Heart left ventricle (tissue), 16 donors: ENCODE measurements around the gene CLDN11. TPM values are rescaled to one million over a fixed set of nuclear protein-coding genes. Genes with fewer than 3 reads are reported as not detected.

Source experiments
- ATAC-seq, 4 donors: fragments of 200-7000 bp; cut with Tn5 transposase; one replicate each; pipeline ENCODE4 v1.9.1; 2020 to 2022; ENCODE audit warnings: moderate library complexity in 4 of 4, mild to moderate bottlenecking in 3 of 4, moderate number of reproducible peaks in 1 of 4
- DNase-seq, 5 donors: peaks; one replicate each; pipeline ENCODE4 v3.0.0-alpha.2; 2020
- H3K27ac ChIP-seq, 12 donors: fragments of 200-600 bp; sonication (generic) in 4 of 12; one replicate each; pipeline versions ENCODE4 v1.5.0 to v1.8.0; 2016 to 2022; ENCODE audit warnings: mild to moderate bottlenecking in 2 of 12
- H3K27me3 ChIP-seq, 9 donors: fragments of 200-600 bp; sonication (generic) in 2 of 9; one replicate each; pipeline versions ENCODE4 v1.5.1 to v1.8.0; 2016 to 2022; ENCODE audit warnings: mild to moderate bottlenecking in 3 of 9
- H3K36me3 ChIP-seq, 9 donors: fragments of 200-600 bp; sonication (generic) in 2 of 9; one replicate each; pipeline versions ENCODE4 v1.5.0 to v1.8.0; 2018 to 2022; ENCODE audit warnings: mild to moderate bottlenecking in 2 of 9
- H3K4me1 ChIP-seq, 12 donors: fragments of 200-600 bp; sonication (generic) in 4 of 12; one replicate each; pipeline versions ENCODE4 v1.5.0 to v1.8.0; 2016 to 2022; ENCODE audit warnings: mild to moderate bottlenecking in 3 of 12
- H3K4me3 ChIP-seq, 12 donors: fragments of 200-600 bp; sonication (generic) in 4 of 12; one replicate each; pipeline versions ENCODE4 v1.5.0 to v1.8.0; 2017 to 2022; ENCODE audit warnings: mild to moderate bottlenecking in 9 of 12, moderate library complexity in 4 of 12
- H3K9me3 ChIP-seq, 12 donors: fragments of 200-600 bp; sonication (generic) in 4 of 12; one replicate each; pipeline versions ENCODE4 v1.5.0 to v1.8.0; 2016 to 2022; ENCODE audit warnings: mild to moderate bottlenecking in 1 of 12
- CTCF ChIP-seq, 12 donors: fragments of 200-600 bp; sonication (generic) in 4 of 12; IDR thresholded peaks; one replicate each; pipeline versions ENCODE4 v1.5.0 to v1.8.0; 2018 to 2022; ENCODE audit warnings: antibody characterized with exemption in 12 of 12, mild to moderate bottlenecking in 5 of 12
- POLR2A ChIP-seq, 2 donors: fragments of 450-650 bp; IDR thresholded peaks; one replicate each; pipeline ENCODE4 v1.6.1; 2017; ENCODE audit warnings: antibody characterized with exemption in 2 of 2, mild to moderate bottlenecking in 2 of 2, moderate library complexity in 2 of 2
- WGBS, 4 donors: extraction: QIAGEN DNeasy Blood & Tissue Kit in 2 of 4; methylation state at CpG; one replicate each; pipeline versions ENCODE4 v1.1.5 to v1.1.7; 2013 to 2018; 5-methylcytosine and 5-hydroxymethylcytosine counted together
- intact Hi-C, 10 donors: fragments of 100-400 bp; cut with DNase I; formaldehyde crosslinking; loops; one replicate each; pipeline versions ENCODE4 v1.11.1 to v1.14.2; 2022
- microRNA-seq, 4 donors: library from miRNA; unstranded; fragments of <30 nt; microRNA quantifications; one replicate each; pipeline versions ENCODE4 to v1.2.0, GENCODE V29; 2017 to 2020
- polyA plus RNA-seq, 2 donors: library from polyadenylated mRNA; stranded (reverse); fragments of 200-250 nt; gene quantifications; one replicate each; pipeline ENCODE4 v1.2.3, GENCODE V29; 2013
- total RNA-seq, 9 donors: library from RNA; depleted of rRNA in 2 of 9; stranded (reverse); fragments of >200 nt in 2 of 9; fragmentation: NEBNext Ultra II Directional in 3 of 9; extraction: Animal tissue kit (Norgen Biotek cat#: 25700) in 3 of 9; gene quantifications; one replicate each; pipeline versions ENCODE4 v1.1.0 to v1.2.4, GENCODE V29; 2016 to 2023
- donor health status: ischemic (EF 13 %, LVEDD 7.1; RV severe dilation, severe dysfunction).
- donor health status: healthy with polysubstance abuse.
- donor health status: DM: no; HTN: yes; CAD: no.
- donor health status: DM: no; HTN: no; CAD: no.
- donor health status: ischemic (EF 25% LVEDD 6.9; RV normal size, moderate dysfunction).
- donor health status: ischemic (EF 25% LVEDD 5.7; RV mildly dilated, moderate dysfunction).
- donor health status: healthy.
- donor health status: DM: yes; HTN: yes; CAD: no.
- donor health status: ischemic (EF 35%, LVEDD 5.7; RV mildly dilated, moderate dysfunction).
- donor health status: nonischemic (EF 11% LVEDD 7.7; RV severe dilation, severe dysfunction).
- donor health status: DM: yes; HTN: yes; CAD: no.
- donor health status: PGD.
- donor health status: ischemic (EF 29% LVEDD 5.4; RV normal size, mild dysfunction).
- donor health status: nonischemic (EF 23%, LVEDD 6.1; RV moderate dilation, normal function).

Gene CLDN11
- total and polyA plus RNA-seq, 11 donors, result 1.5 to 12.5 (median 3.0) TPM

- intact Hi-C loops, result no loop called here
- Histone ChIP-seq H3K9me3 (no peaks in the 10 kb centered on the region), H3K4me3 (no peak overlapping the region), H3K27me3 (no peaks in the 10 kb centered on the region), H3K36me3 (no peaks in the 10 kb centered on the region), H3K27ac (no peak overlapping the region), H3K4me1 (no peaks in the 10 kb centered on the region)
- no peak for DNase-seq
- 88 to 94% (median 90%) methylated on average over 4 of the region's 4 CpGs for WGBS, 4 donors
- ATAC-seq, result no peak
- no peak for TF ChIP-seq CTCF (IDR thresholded peaks at IDR 0.05)
- no peak for TF ChIP-seq POLR2A (IDR thresholded peaks at IDR 0.05)
Observed at GRCh38 chr3:170480111-170480510, 61.4 kb downstream of the CLDN11 start.

- WGBS, 4 donors, result 81 to 92% (median 85%) methylated on average over 4 of the region's 4 CpGs
- no peak for DNase-seq
- Histone ChIP-seq H3K27me3 (no peaks in the 10 kb centered on the region), H3K4me1 (no peaks in the 10 kb centered on the region), H3K27ac (no peak overlapping the region), H3K9me3 (no peaks in the 10 kb centered on the region), H3K4me3 (no peak overlapping the region), H3K36me3 (no peaks in the 10 kb centered on the region)
- no peak for ATAC-seq
- intact Hi-C loops, result no loop called here
- no peak for TF ChIP-seq POLR2A (IDR thresholded peaks at IDR 0.05)
- no peak for TF ChIP-seq CTCF (IDR thresholded peaks at IDR 0.05)
Observed at GRCh38 chr3:170482199-170482598, 63.5 kb downstream of the CLDN11 start.

- H3K4me1 ChIP-seq, result no peaks in the 10 kb centered on the region
- no peaks in the 10 kb centered on the region for H3K27me3 ChIP-seq
- ATAC-seq (no peak), DNase-seq (no peak)
- intact Hi-C loops, result no loop called here
- 58 to 74% (median 64%) methylated on average over 5 of the region's 5 CpGs for WGBS, 4 donors
- TF ChIP-seq CTCF (IDR thresholded peaks at IDR 0.05), result no peak
- TF ChIP-seq POLR2A (IDR thresholded peaks at IDR 0.05), result no peak
- H3K4me3 ChIP-seq, result no peak overlapping the region
- H3K36me3 ChIP-seq, result no peaks in the 10 kb centered on the region
- no peak overlapping the region for H3K27ac ChIP-seq
- H3K9me3 ChIP-seq, result no peaks in the 10 kb centered on the region
Observed at GRCh38 chr3:170483485-170484262, 65.0 kb downstream of the CLDN11 start.

Small RNA genes lying within 50 kb of the gene (microRNA-seq; reads per million reads assigned to microRNA genes)
- 0 to 0.13 (median 0) reads per million in 4 donors for gene MIR6828

Other genes with a start within 250 kb of the CLDN11 start
- 10 to 100 TPM; 29.9 to 83.8 (median 50.3) TPM for gene PHC3, start 237.1 kb upstream of the CLDN11 start, total RNA-seq
- gene PHC3, start 237.1 kb upstream of the CLDN11 start, polyA plus RNA-seq, result 1 to 10 TPM; 5.7 to 5.9 TPM
- gene PRKCI, start 196.4 kb upstream of the CLDN11 start, total RNA-seq, result 10 to 100 TPM in 8 of 9 donors, 1 to 10 TPM in 1; 8.8 to 26.9 (median 14.1) TPM
- 10 to 100 TPM in 1 of 2 donors, 1 to 10 TPM in 1; 4.5 to 11.9 TPM for gene PRKCI, start 196.4 kb upstream of the CLDN11 start, polyA plus RNA-seq
- gene SKIL, start 61.2 kb upstream of the CLDN11 start, total RNA-seq, result 10 to 100 TPM; 12.8 to 33.6 (median 25.4) TPM
- gene SKIL, start 61.2 kb upstream of the CLDN11 start, polyA plus RNA-seq, result 1 to 10 TPM; 6.6 to 9.6 TPM
- gene SLC7A14, start 167.2 kb downstream of the CLDN11 start, total RNA-seq, result under 1 TPM in 2 of 9 donors, not detected in 7; 0.02 TPM
- gene SLC7A14, start 167.2 kb downstream of the CLDN11 start, polyA plus RNA-seq, result not detected